Chondrocyte (in vitro differentiated cells): ENCODE data around the gene NDE1. TPM values are rescaled to one million over a fixed set of nuclear protein-coding genes. Genes with fewer than 3 reads are reported as not detected.

ENCODE experiments used
- DNase-seq: peaks from one replicate; pipeline ENCODE4 v3.0.0; 2021; ENCODE audit warnings: mixed read lengths, low spot score
- H3K27ac Mint-ChIP-seq: one replicate; pipeline ENCODE4 v1.8.0; 2021; ENCODE audit warnings: mild to moderate bottlenecking, moderate library complexity, mixed read lengths; ENCODE audit not compliant: unreplicated experiment
- H3K27me3 Mint-ChIP-seq: 2 replicates; pipeline ENCODE4 v1.8.0; 2021; ENCODE audit warnings: low read depth, mixed read lengths
- H3K36me3 Mint-ChIP-seq: 2 replicates; pipeline ENCODE4 v1.8.0; 2021; ENCODE audit warnings: low read depth, mixed read lengths
- H3K4me1 Mint-ChIP-seq: 2 replicates; pipeline ENCODE4 v1.8.0; 2021; ENCODE audit warnings: low read depth, mild to moderate bottlenecking, mixed read lengths
- H3K4me3 Mint-ChIP-seq: one replicate; pipeline ENCODE4 v1.8.0; 2021; ENCODE audit warnings: mild to moderate bottlenecking, moderate library complexity, mixed read lengths; ENCODE audit not compliant: unreplicated experiment
- H3K9me3 Mint-ChIP-seq: 2 replicates; pipeline ENCODE4 v1.8.0; 2021; ENCODE audit warnings: low read depth, mixed read lengths
- total RNA-seq: library from RNA; stranded (reverse); gene quantifications from 3 replicates; pipeline ENCODE4 v1.2.1, GENCODE V29; 2021
- TF ChIP-seq, protein P1 (sequence below): fragments of 200-600 bp; sonication (generic); IDR thresholded peaks from 2 replicates; pipeline ENCODE4 v1.5.0; 2021; ENCODE audit warnings: antibody characterized with exemption, mild to moderate bottlenecking, moderate library complexity

NDE1 gene
- total RNA-seq, 1 donor from 2014 or later, result 32.3 TPM

DNA sequence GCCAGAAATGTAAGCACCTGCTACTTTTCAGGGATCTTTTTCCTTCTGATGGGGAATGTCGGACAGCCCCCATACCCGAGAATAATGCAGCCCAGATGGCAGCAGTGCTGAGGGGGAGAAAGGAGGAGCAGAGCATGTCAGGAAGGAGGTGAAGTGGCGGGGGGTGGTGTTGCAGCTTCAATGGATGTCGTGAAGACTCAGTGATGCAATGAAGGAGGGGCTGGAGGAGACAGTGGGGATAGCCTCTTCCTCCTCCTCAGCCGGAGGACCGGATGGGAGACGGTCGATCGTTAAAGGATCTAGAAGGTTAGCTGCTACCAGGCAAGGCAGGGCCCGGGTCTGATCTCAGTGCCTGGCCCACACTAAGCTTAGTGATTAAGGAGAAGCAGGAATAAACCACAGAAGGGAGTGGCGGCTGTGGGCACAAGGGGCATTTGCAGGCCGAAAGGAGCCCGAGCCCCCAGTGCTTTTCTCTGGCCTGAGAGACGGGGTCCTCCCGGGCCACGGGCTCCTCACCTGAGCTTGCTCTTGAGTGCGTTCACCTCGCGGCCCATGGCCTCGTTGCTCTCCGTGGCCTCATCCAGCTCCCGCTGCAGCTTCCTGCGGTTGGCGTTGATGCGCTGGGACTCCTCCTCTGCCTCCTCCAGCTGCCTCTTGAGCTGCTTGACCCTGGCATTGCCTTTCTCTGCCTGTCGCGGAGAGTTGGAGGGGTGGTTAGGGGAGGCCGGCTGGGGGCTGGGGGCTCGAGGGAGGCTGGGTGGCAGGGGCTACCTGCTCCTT, 64.5 kb downstream of the NDE1 start:
- Mint-ChIP-seq H3K27me3 (no peaks in the 10 kb centered on the region), H3K4me1 (no peaks in the 10 kb centered on the region), H3K36me3 (peaks cover 12% of the 10 kb centered on the region), H3K4me3 (no peak overlapping the region), H3K9me3 (no peaks in the 10 kb centered on the region), H3K27ac (no peak overlapping the region)
- TF ChIP-seq, protein P1, sequence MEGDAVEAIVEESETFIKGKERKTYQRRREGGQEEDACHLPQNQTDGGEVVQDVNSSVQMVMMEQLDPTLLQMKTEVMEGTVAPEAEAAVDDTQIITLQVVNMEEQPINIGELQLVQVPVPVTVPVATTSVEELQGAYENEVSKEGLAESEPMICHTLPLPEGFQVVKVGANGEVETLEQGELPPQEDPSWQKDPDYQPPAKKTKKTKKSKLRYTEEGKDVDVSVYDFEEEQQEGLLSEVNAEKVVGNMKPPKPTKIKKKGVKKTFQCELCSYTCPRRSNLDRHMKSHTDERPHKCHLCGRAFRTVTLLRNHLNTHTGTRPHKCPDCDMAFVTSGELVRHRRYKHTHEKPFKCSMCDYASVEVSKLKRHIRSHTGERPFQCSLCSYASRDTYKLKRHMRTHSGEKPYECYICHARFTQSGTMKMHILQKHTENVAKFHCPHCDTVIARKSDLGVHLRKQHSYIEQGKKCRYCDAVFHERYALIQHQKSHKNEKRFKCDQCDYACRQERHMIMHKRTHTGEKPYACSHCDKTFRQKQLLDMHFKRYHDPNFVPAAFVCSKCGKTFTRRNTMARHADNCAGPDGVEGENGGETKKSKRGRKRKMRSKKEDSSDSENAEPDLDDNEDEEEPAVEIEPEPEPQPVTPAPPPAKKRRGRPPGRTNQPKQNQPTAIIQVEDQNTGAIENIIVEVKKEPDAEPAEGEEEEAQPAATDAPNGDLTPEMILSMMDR, result no peak
- DNase-seq, result no peak

DNA sequence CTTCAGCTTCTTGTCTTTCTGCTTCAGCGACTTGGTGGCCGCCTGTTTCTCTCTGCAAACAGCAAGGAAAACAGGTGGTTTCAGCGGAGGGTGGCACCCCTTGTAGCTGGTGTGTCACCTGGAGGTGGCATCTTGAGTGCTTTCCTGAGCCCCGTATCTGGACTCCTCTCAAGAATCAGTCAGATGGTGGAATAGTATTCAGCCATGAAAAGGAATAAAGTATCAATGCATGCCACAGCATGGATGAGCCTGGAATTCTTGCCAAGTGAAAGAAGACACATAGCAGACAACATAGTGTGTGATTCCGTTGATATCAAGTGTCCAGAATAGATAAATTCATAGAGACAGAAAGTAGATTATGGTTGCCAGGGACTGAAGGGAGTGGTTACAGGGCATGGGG, 65.2 kb downstream of the NDE1 start:
- no peak overlapping the region for H3K4me3 Mint-ChIP-seq
- no peaks in the 10 kb centered on the region for H3K27me3 Mint-ChIP-seq
- TF ChIP-seq, protein P1, result no peak
- H3K27ac Mint-ChIP-seq, result no peak overlapping the region
- no peaks in the 10 kb centered on the region for H3K9me3 Mint-ChIP-seq
- no peaks in the 10 kb centered on the region for H3K4me1 Mint-ChIP-seq
- peaks cover 14% of the 10 kb centered on the region for H3K36me3 Mint-ChIP-seq
- DNase-seq, result no peak

DNA sequence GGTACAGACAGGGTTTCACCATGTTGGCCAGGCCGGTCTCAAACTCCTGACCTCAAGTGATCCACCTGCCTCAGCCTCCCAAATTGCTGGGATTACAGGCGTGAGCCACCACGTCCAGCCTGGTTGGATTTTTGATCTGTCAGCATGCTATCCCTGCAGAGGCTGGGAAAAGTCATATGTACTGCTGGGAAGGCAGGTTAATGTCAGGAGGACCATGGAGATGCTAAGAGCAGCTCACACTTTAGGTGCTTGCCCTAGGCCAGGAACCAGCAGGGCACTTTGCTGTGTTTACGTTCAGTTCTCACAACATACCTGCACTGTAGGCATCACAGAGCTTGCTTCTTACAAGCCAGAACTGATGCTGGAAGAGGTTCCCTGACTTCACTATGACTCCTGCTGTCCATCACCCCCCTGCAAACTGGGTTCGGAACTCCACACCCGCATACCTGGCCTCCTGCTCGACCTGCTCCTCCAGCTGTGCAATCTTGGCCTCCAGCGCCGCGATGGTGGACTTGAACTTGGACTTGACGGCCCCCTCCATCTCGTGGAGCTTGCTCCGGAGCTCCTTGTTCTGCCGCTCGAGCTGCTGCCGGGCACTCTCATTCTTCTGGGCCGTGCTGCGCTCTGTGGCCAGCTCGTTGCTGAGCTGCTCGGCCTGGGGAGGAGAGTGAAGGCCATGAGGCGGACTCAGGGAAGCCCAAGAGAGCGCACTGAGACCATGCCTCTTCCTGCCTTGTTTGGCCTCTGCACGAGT, 66.8 kb downstream of the NDE1 start:
- no peak overlapping the region for H3K4me3 Mint-ChIP-seq
- H3K4me1 Mint-ChIP-seq, result no peaks in the 10 kb centered on the region
- H3K27me3 Mint-ChIP-seq, result no peaks in the 10 kb centered on the region
- no peak for DNase-seq
- TF ChIP-seq, protein P1, result no peak
- H3K36me3 Mint-ChIP-seq, result peaks cover 17% of the 10 kb centered on the region
- no peak overlapping the region for H3K27ac Mint-ChIP-seq
- no peaks in the 10 kb centered on the region for H3K9me3 Mint-ChIP-seq

DNA sequence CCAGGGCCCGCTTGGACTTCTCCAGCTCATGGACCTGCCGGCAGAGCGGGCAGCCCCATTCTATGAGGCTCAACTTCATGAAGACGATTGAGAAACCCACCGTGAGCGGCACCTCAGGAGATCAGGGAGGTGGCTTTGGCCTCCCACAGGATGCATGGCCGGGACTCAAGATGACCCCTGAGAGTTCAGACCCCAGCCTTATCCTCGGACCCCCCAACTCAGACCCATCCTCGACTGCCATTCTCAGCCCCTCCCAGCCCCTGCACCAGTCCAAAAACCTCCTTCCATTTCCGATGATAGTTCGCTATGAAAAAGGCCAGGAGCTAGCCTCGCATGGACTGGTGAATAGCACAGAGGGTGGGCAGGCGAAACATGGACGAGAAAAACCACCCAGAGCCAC, 71.0 kb downstream of the NDE1 start:
- no peak overlapping the region for H3K27ac Mint-ChIP-seq
- no peak overlapping the region for H3K4me3 Mint-ChIP-seq
- DNase-seq, result no peak
- no peaks in the 10 kb centered on the region for H3K4me1 Mint-ChIP-seq
- peaks cover 27% of the 10 kb centered on the region for H3K36me3 Mint-ChIP-seq
- H3K9me3 Mint-ChIP-seq, result no peaks in the 10 kb centered on the region
- TF ChIP-seq, protein P1, result no peak
- H3K27me3 Mint-ChIP-seq, result no peaks in the 10 kb centered on the region

DNA sequence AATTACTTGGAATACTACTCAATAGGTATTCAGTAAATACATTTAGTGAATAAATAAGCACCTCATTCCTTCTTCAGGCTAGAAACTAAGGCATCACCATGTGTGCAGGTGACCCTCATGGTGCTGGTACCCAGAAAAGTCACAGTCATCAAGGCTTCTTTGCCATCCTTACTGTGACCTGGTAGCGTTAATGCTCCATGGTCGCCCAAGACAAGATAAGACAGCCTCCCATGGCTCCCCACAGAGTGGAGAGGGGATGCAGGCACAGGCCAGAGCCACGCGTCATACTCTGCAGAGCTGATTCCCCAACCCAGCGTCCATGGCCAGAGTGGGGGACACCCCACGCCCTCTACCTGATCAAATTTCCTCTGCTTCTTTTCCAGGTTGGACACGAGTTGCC, 73.8 kb downstream of the NDE1 start:
- H3K27me3 Mint-ChIP-seq, result no peaks in the 10 kb centered on the region
- peaks cover 28% of the 10 kb centered on the region for H3K36me3 Mint-ChIP-seq
- H3K9me3 Mint-ChIP-seq, result no peaks in the 10 kb centered on the region
- H3K27ac Mint-ChIP-seq, result no peak overlapping the region
- TF ChIP-seq, protein P1, result no peak
- no peaks in the 10 kb centered on the region for H3K4me1 Mint-ChIP-seq
- H3K4me3 Mint-ChIP-seq, result no peak overlapping the region
- DNase-seq, result no peak
